Right atrium auricular region (tissue), 2 donors: Measurements from ENCODE around the gene DNAJC22. TPM values are rescaled to one million over a fixed set of nuclear protein-coding genes. Genes with fewer than 3 reads are reported as not detected.

Experiments used
- DNase-seq: peaks from one replicate; pipeline ENCODE4 v3.0.0-alpha.2; 2019; ENCODE audit warnings: low spot score
- H3K27ac ChIP-seq, 2 donors: fragments of 200-600 bp; sonication (generic); 1 replicate in 1 of 2; 2 replicates in 1 of 2; pipeline ENCODE4 v1.5.1; 2016 to 2019
- H3K27me3 ChIP-seq, 2 donors: fragments of 200-600 bp; sonication (generic); one replicate each; pipeline versions ENCODE4 v1.5.1 to v1.6.0; 2017 to 2019
- H3K36me3 ChIP-seq: fragments of 200-600 bp; sonication (generic); one replicate; pipeline ENCODE4 v1.5.1; 2016
- H3K4me1 ChIP-seq, 2 donors: fragments of 200-600 bp; sonication (generic); one replicate each; pipeline versions ENCODE4 v1.5.1 to v1.6.0; 2017 to 2019
- H3K4me3 ChIP-seq, 2 donors: fragments of 200-600 bp; sonication (generic); 1 replicate in 1 of 2; 2 replicates in 1 of 2; pipeline ENCODE4 v1.5.1; 2017 to 2019; ENCODE audit warnings: mild to moderate bottlenecking in 1 of 2, moderate library complexity in 1 of 2
- H3K9me3 ChIP-seq, 2 donors: fragments of 200-600 bp; sonication (generic); one replicate each; pipeline ENCODE4 v1.5.1; 2019
- total RNA-seq, 2 donors: library from RNA; depleted of rRNA; stranded (reverse); fragments of >200 nt; gene quantifications; one replicate each; pipeline ENCODE4 v1.1.0, GENCODE V29; 2016
- TF ChIP-seq, protein P1 (sequence below), 2 donors: fragments of 200-600 bp; sonication (generic); IDR thresholded peaks; one replicate each; pipeline ENCODE4 v1.5.1; 2019; ENCODE audit warnings: antibody characterized with exemption in 2 of 2

Gene DNAJC22
- total RNA-seq, 2 donors from 2014 or later, result 0.93 to 1.2 TPM

DNA sequence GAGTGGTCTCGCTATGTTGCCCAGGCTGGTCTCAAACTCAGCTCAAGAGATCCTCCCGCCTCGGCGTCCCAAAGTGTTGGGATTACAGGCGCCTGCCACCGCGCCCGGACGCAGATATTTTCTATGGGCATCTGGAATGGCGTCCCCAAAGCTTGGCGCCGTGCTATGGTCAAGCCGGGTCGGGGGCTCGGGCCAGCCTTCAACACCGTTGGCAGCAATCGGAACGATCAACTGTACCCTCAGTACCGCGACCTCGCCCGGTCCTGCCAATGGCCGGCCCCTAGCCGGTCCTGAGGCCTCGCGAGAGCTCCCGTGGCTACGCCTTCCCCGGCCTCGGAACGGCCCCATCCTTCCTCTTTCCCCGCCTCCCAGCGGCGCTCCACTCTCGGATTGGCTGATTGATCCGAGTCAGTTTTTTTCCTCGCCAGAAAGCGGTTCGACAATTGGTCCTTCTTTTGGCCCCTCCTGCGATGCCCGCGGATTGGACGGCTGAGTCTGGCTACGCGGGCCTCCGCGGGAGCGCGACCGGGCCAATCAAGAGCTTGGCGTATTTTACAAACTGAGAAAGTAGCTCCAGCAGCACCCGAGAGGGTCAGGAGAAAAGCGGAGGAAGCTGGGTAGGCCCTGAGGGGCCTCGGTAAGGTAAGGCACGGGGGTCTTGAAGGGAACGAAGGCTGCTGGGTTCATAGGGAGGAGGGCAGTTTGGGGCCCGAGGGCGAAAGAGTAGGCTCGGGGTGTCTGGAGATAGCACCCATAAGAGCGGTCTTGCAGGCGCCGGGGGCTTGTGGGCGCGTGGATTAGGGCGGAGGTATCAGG, 23.8 kb upstream of the DNAJC22 start, which contains the start of gene TROAP:
Gene TROAP, plus strand, starts transcription at position 548 of the 816 bp plus-strand sequence. CDS start 354 bp downstream, outside the sequence.
- Histone ChIP-seq H3K27ac (peak within 1 kb of the TSS; percentile 61 to 73), H3K4me1 (peaks cover 0 to 14% of the 10 kb centered on the region in 2 donors), H3K27me3 (no peaks in the 10 kb centered on the region), H3K36me3 (no peaks in the 10 kb centered on the region), H3K4me3 (peak within 1 kb of the TSS; percentile 65 to 69), H3K9me3 (no peaks in the 10 kb centered on the region)
- TF ChIP-seq, protein P1, sequence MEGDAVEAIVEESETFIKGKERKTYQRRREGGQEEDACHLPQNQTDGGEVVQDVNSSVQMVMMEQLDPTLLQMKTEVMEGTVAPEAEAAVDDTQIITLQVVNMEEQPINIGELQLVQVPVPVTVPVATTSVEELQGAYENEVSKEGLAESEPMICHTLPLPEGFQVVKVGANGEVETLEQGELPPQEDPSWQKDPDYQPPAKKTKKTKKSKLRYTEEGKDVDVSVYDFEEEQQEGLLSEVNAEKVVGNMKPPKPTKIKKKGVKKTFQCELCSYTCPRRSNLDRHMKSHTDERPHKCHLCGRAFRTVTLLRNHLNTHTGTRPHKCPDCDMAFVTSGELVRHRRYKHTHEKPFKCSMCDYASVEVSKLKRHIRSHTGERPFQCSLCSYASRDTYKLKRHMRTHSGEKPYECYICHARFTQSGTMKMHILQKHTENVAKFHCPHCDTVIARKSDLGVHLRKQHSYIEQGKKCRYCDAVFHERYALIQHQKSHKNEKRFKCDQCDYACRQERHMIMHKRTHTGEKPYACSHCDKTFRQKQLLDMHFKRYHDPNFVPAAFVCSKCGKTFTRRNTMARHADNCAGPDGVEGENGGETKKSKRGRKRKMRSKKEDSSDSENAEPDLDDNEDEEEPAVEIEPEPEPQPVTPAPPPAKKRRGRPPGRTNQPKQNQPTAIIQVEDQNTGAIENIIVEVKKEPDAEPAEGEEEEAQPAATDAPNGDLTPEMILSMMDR (IDR thresholded peaks at IDR 0.05), result peak in 1 of 2 donors; percentile 23
- DNase-seq, result peak; percentile 97

DNA sequence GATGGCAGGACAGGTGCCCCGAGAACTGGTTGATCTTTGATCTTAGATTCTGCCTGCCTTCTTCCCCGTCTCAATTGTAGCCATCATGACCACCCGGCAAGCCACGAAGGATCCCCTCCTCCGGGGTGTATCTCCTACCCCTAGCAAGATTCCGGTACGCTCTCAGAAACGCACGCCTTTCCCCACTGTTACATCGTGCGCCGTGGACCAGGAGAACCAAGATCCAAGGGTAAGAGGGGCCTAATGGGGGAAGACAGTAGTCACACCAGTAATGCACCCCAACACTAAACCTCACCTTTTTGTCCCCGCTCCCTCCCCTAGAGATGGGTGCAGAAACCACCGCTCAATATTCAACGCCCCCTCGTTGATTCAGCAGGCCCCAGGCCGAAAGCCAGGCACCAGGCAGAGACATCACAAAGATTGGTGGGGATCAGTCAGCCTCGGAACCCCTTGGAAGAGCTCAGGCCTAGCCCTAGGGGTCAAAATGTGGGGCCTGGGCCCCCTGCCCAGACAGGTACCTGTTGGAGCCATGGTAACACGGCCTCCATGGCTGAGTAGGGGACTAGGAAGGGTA, 23.1 kb upstream of the DNAJC22 start:
- no peak overlapping the region for H3K27ac ChIP-seq
- H3K4me1 ChIP-seq, result peaks cover 0 to 14% of the 10 kb centered on the region in 2 donors
- peak overlapping the region; percentile 27 to 69 for H3K4me3 ChIP-seq
- H3K9me3 ChIP-seq, result no peaks in the 10 kb centered on the region
- H3K36me3 ChIP-seq, result no peaks in the 10 kb centered on the region
- H3K27me3 ChIP-seq, result no peaks in the 10 kb centered on the region
- no peak for DNase-seq
- TF ChIP-seq, protein P1 (IDR thresholded peaks at IDR 0.05), result no peak

DNA sequence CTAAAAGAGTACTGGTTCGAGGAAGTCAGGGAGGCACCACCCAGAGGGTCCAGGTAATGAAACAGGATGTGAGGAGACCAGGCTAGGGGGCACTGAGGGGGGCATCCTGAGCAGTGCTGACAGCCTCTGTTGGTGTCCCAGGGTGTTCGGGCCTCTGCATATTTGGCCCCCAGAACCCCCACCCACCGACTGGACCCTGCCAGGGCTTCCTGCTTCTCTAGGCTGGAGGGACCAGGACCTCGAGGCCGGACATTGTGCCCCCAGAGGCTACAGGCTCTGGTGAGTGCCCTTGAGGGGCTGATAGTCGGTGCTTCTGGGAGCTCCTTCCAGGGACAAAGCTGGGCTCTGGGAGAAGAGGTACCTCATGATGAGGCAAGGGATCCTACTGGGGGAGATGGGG, 21.1 kb upstream of the DNAJC22 start:
- peaks cover 0 to 14% of the 10 kb centered on the region in 2 donors for H3K4me1 ChIP-seq
- DNase-seq, result no peak
- no peaks in the 10 kb centered on the region for H3K9me3 ChIP-seq
- TF ChIP-seq, protein P1 (IDR thresholded peaks at IDR 0.05), result no peak
- no peak overlapping the region for H3K27ac ChIP-seq
- H3K4me3 ChIP-seq, result no peak overlapping the region
- no peaks in the 10 kb centered on the region for H3K27me3 ChIP-seq
- no peaks in the 10 kb centered on the region for H3K36me3 ChIP-seq

DNA sequence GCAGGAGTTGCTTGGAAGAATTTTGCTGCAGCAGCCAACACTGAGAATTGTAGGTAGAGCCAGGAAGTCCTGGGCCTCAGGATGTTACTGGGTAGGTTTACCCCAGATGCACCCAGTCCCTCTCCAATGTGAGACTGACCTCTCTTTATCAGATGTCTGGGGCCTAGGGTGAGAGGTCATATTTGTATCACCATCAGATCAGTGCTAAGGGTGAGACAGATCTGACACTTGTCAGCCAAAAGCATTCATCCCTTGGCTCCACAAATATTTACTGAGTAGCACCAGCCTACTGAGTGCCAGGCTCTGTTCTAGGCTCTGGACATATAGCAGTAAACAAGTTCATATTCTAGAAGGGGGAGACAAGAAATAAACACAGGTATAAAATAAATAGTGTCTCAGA, 19.3 kb upstream of the DNAJC22 start:
- H3K27ac ChIP-seq, result no peak overlapping the region
- no peak for DNase-seq
- peaks cover 0 to 13% of the 10 kb centered on the region in 2 donors for H3K4me1 ChIP-seq
- no peaks in the 10 kb centered on the region for H3K36me3 ChIP-seq
- TF ChIP-seq, protein P1 (IDR thresholded peaks at IDR 0.05), result no peak
- H3K27me3 ChIP-seq, result no peaks in the 10 kb centered on the region
- no peaks in the 10 kb centered on the region for H3K9me3 ChIP-seq
- H3K4me3 ChIP-seq, result no peak overlapping the region

DNA sequence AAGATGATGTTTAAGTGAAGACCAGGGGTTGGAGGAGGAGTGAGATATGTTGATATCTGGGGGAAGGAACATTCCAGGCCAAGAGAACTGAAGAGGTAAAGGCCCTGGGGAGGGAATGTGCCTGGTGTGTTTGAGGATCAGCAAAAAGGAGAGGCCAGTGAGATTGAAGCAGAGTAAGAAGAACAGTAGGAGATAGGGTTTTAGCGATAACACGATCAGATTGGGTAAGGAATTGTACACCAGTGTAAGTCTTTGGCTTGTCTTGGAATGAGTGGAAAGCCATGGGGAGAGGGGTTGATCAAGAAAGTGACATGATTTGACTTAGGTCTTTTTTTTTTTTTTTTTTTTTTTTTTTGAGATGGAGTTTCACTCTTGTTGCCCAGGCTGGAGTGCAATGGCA, 18.8 kb upstream of the DNAJC22 start:
- Histone ChIP-seq H3K27me3 (peaks cover 0 to 3% of the 10 kb centered on the region in 2 donors), H3K27ac (no peak overlapping the region), H3K4me1 (peaks cover 0 to 13% of the 10 kb centered on the region in 2 donors), H3K9me3 (no peaks in the 10 kb centered on the region), H3K4me3 (no peak overlapping the region), H3K36me3 (no peaks in the 10 kb centered on the region)
- DNase-seq, result no peak
- TF ChIP-seq, protein P1 (IDR thresholded peaks at IDR 0.05), result no peak
